ENCODE measurements around the gene TAS1R2. TPM values are rescaled to one million over a fixed set of nuclear protein-coding genes. Genes with fewer than 3 reads are reported as not detected.
"Not testable (repeated sequence)": the region's sequence is repeated elsewhere in the genome, so short reads cannot be mapped to it uniquely, and the experiment has no call there.

Gene TAS1R2
- total RNA-seq, 1 donor from 2014 or later: 0.98 TPM

DNA sequence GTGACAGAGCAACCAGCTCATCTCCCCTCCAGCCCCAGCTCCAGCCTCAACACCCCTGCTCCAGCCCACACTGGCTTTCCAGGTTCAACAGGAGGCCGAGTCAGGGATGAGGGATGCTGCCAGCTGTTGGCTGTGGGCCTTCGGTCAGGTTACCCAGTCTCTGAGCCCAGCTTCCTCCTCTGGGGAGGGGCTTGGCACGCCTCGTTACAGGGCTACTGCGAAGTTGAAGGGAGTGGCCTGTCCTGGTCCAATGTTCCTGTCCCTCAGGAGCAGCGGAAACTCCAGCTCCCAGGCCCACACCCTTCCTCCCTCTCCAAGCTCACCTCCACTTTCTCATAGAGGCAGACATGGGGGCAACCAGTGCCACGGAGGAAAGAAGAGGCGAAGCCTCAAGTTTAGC is 15.1 kb upstream of the TAS1R2 start:
- intact Hi-C loops (cut with DNase I): loop anchor here (10.0 kb wide), 1 partner anchor 280 kb away; no protein-coding TSS in a partner anchor
- Histone ChIP-seq H3K27ac (no peak overlapping the region), H3K4me3 (no peak overlapping the region), H3K4me1 (no peaks in the 10 kb centered on the region), H3K36me3 (peaks cover 0 to 4% of the 10 kb centered on the region in 2 donors), H3K9me3 (no peaks in the 10 kb centered on the region), H3K27me3 (no peaks in the 10 kb centered on the region)
- no peak for DNase-seq (ENCODE audit: extremely low spot score in 2 of 2)
- TF ChIP-seq POLR2AphosphoS5 (IDR thresholded peaks at IDR 0.05; ENCODE audit: insufficient read depth in 1 of 2, low read depth in 1 of 2): no peak
- TF ChIP-seq POLR2A (IDR thresholded peaks at IDR 0.05): no peak
- TF ChIP-seq, protein P1, sequence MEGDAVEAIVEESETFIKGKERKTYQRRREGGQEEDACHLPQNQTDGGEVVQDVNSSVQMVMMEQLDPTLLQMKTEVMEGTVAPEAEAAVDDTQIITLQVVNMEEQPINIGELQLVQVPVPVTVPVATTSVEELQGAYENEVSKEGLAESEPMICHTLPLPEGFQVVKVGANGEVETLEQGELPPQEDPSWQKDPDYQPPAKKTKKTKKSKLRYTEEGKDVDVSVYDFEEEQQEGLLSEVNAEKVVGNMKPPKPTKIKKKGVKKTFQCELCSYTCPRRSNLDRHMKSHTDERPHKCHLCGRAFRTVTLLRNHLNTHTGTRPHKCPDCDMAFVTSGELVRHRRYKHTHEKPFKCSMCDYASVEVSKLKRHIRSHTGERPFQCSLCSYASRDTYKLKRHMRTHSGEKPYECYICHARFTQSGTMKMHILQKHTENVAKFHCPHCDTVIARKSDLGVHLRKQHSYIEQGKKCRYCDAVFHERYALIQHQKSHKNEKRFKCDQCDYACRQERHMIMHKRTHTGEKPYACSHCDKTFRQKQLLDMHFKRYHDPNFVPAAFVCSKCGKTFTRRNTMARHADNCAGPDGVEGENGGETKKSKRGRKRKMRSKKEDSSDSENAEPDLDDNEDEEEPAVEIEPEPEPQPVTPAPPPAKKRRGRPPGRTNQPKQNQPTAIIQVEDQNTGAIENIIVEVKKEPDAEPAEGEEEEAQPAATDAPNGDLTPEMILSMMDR (IDR thresholded peaks at IDR 0.05): no peak

DNA sequence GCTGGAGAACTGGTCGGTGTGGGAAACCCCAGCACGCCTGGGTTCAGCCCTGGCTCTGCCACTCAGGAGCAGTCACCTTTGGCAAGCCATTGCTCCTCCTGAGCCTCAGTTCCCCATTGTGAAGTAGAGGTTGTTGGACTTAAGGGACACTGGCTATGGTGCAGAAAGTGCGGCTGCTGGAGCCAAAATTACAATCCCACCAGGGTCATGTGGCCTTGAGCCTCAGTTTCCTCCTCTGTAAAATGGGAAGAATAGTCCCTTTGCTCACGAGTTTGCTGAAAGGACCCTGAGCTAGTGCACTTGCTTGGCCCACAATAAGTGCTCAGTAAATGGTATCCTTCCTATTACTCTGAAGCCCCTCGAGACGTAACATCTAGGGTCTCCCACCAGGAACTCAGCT is 14.6 kb upstream of the TAS1R2 start:
- no peaks in the 10 kb centered on the region for H3K4me1 ChIP-seq
- no peak for TF ChIP-seq POLR2A (IDR thresholded peaks at IDR 0.05)
- no peak for TF ChIP-seq POLR2AphosphoS5 (IDR thresholded peaks at IDR 0.05; ENCODE audit: insufficient read depth in 1 of 2, low read depth in 1 of 2)
- TF ChIP-seq, protein P1 (IDR thresholded peaks at IDR 0.05): no peak
- no peaks in the 10 kb centered on the region for H3K27me3 ChIP-seq
- no peak for DNase-seq (ENCODE audit: extremely low spot score in 2 of 2)
- no peak overlapping the region for H3K4me3 ChIP-seq
- no peak overlapping the region for H3K27ac ChIP-seq
- peaks cover 0 to 4% of the 10 kb centered on the region in 2 donors for H3K36me3 ChIP-seq
- no peaks in the 10 kb centered on the region for H3K9me3 ChIP-seq
- intact Hi-C loops (cut with DNase I): loop anchor here (10.0 kb wide), 1 partner anchor 279 kb away; no protein-coding TSS in a partner anchor

DNA sequence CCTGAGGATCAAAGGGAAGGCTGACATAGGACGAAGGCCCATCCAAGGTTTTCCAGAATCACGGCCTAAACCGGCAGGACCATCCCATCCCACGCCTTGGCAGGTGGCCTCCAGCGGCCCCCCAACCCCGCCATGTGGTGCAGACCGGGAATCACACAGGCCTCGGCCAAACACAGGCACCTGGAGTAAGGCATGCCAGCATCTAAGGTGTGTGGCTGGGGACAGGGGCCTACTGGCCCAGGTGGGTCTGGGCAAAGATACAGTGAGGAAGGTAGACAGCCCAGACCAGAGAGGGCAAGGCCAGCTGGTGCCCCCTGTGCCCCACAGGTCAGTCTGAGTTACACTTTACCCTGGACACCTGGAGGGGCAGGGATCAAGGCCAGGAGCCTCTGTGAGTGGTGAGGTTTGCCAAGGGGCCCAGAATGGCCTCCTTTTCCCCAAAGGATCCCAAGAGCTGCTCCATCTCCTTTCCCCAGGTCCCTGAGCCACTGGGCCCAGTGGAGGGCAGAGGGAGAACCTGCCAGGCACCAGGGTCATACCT is 12.7 kb upstream of the TAS1R2 start:
- DNase-seq (ENCODE audit: extremely low spot score in 2 of 2): no peak
- H3K36me3 ChIP-seq: peaks cover 0 to 4% of the 10 kb centered on the region in 2 donors
- intact Hi-C loops (cut with DNase I): loop anchor here (10.0 kb wide), 1 partner anchor 277 kb away; no protein-coding TSS in a partner anchor
- no peaks in the 10 kb centered on the region for H3K9me3 ChIP-seq
- no peaks in the 10 kb centered on the region for H3K4me1 ChIP-seq
- no peak overlapping the region for H3K27ac ChIP-seq
- H3K4me3 ChIP-seq: no peak overlapping the region
- TF ChIP-seq POLR2AphosphoS5 (IDR thresholded peaks at IDR 0.05; ENCODE audit: insufficient read depth in 1 of 2, low read depth in 1 of 2) (no peak), POLR2A (IDR thresholded peaks at IDR 0.05) (no peak)
- TF ChIP-seq, protein P1 (IDR thresholded peaks at IDR 0.05): no peak
- H3K27me3 ChIP-seq: no peaks in the 10 kb centered on the region

DNA sequence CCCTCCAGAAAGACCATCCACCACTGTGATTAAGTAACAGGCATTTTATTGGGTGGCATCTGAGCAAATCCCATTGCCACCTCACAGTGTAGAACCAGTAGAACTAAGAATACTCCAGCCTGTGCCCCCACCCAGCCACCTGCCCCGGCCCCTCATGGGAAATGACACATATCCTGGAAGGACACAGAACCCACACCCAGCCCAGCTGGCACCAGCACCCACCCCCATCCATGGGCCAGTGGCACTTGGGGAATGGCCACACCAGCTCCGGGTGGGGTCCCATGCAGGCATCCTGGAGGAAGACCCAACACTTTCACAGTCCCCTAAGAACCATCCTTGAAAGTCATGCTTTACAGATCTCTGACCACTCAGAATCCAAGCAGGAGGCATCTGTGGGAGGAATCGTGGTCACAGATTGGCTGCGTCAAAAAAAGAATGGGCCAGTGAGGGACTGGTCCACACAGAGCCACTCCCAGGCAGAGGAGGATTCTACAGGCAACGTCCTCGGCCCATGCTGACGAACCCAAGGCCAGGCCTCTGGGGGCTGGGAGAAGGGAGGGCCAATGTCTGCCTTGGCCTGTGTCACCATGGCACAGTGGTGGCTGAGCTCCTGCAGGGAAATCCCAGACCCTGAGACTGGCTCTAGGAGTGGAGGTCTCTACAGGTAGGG is 12.1 kb upstream of the TAS1R2 start:
- no peak for TF ChIP-seq POLR2AphosphoS5 (IDR thresholded peaks at IDR 0.05; ENCODE audit: insufficient read depth in 1 of 2, low read depth in 1 of 2)
- TF ChIP-seq POLR2A (IDR thresholded peaks at IDR 0.05): no peak
- TF ChIP-seq, protein P1 (IDR thresholded peaks at IDR 0.05): no peak
- H3K9me3 ChIP-seq: no peaks in the 10 kb centered on the region
- H3K4me3 ChIP-seq: no peak overlapping the region
- DNase-seq (ENCODE audit: extremely low spot score in 2 of 2): no peak
- H3K36me3 ChIP-seq: no peaks in the 10 kb centered on the region
- intact Hi-C loops (cut with DNase I): loop anchor here (10.0 kb wide), 1 partner anchor 277 kb away; no protein-coding TSS in a partner anchor
- H3K27ac ChIP-seq: no peak overlapping the region
- no peaks in the 10 kb centered on the region for H3K4me1 ChIP-seq
- no peaks in the 10 kb centered on the region for H3K27me3 ChIP-seq

DNA sequence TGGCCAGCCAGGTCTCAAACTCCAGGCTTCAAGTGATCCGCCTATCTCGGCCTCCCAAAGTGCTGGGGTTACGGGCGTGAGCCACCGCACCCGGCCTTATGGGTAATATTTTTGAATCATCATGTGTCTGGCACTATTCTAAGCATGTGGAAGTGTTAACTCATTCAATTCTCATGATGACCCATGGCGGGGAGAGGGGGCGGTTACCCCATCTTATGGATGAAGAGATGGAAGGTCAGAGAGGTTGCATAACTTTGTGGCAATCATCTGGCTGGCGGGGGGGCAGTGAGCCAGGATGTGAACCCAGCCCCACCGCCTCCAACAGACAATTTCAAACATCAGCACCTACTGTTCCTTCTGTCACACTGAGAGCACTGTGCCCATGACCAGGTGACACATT is 11.5 kb upstream of the TAS1R2 start:
- Histone ChIP-seq H3K27me3 (no peaks in the 10 kb centered on the region), H3K9me3 (no peaks in the 10 kb centered on the region), H3K27ac (no peak overlapping the region), H3K4me1 (no peaks in the 10 kb centered on the region), H3K4me3 (no peak overlapping the region), H3K36me3 (no peaks in the 10 kb centered on the region)
- no peak for DNase-seq (ENCODE audit: extremely low spot score in 2 of 2)
- intact Hi-C loops (cut with DNase I): loop anchor here (10.0 kb wide), 1 partner anchor 276 kb away; no protein-coding TSS in a partner anchor
- TF ChIP-seq POLR2A (IDR thresholded peaks at IDR 0.05) (no peak), POLR2AphosphoS5 (IDR thresholded peaks at IDR 0.05; ENCODE audit: insufficient read depth in 1 of 2, low read depth in 1 of 2) (no peak)
- TF ChIP-seq, protein P1 (IDR thresholded peaks at IDR 0.05): no peak

DNA sequence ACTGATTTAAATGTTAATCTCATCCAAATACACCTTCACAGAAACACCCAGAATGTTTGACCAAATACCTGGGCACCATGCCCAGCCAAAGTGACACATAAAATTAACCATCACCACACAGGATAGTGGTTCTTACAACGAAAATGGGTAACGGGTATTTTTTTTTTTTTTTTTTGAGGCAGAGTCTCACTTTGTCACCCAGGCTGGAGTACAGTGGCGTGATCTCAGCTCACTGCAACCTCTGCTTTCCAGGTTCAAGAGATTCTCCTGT is 11.1 kb upstream of the TAS1R2 start:
- intact Hi-C loops (cut with DNase I): loop anchor here (10.0 kb wide), 1 partner anchor 276 kb away; no protein-coding TSS in a partner anchor
- DNase-seq (ENCODE audit: extremely low spot score in 2 of 2); H3K4me3 ChIP-seq; H3K4me1 ChIP-seq; H3K9me3 ChIP-seq; H3K27ac ChIP-seq; H3K27me3 ChIP-seq; H3K36me3 ChIP-seq: not testable (repeated sequence)
